ENCODE results near the gene NARS2. TPM values are rescaled to one million over a fixed set of nuclear protein-coding genes. Genes with fewer than 3 reads are reported as not detected.

The NARS2 gene
- total RNA-seq, 3 donors from 2014 or later: 13.3 to 21.8 (median 19.0) TPM

DNA sequence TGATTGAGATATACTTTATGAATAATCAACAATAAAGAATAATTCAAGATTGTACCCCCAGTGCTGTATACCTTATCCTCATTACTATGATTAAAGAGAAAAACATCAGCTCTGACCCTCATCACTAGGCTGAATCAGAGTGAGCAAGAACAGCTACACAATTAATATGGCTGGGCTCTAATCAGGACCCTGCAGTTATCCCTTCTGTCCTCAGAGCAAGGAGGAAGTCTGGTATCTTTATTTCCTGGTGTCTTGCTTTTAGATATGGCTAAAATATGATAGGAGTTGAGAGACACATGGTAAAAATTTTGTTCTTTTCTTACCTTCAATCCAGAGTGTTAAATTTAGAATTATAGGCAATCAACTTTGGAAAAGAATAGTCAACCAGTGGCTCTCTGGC is 128.5 kb downstream of the NARS2 start:
- Histone ChIP-seq H3K9me3 (no peaks in the 10 kb centered on the region), H3K4me1 (no peaks in the 10 kb centered on the region), H3K27ac (no peak overlapping the region), H3K27me3 (no peaks in the 10 kb centered on the region), H3K36me3 (no peaks in the 10 kb centered on the region), H3K4me3 (no peak overlapping the region)
- TF ChIP-seq POLR2A (IDR thresholded peaks at IDR 0.05) (no peak), POLR2AphosphoS5 (IDR thresholded peaks at IDR 0.05) (no peak)
- TF ChIP-seq, protein P1, sequence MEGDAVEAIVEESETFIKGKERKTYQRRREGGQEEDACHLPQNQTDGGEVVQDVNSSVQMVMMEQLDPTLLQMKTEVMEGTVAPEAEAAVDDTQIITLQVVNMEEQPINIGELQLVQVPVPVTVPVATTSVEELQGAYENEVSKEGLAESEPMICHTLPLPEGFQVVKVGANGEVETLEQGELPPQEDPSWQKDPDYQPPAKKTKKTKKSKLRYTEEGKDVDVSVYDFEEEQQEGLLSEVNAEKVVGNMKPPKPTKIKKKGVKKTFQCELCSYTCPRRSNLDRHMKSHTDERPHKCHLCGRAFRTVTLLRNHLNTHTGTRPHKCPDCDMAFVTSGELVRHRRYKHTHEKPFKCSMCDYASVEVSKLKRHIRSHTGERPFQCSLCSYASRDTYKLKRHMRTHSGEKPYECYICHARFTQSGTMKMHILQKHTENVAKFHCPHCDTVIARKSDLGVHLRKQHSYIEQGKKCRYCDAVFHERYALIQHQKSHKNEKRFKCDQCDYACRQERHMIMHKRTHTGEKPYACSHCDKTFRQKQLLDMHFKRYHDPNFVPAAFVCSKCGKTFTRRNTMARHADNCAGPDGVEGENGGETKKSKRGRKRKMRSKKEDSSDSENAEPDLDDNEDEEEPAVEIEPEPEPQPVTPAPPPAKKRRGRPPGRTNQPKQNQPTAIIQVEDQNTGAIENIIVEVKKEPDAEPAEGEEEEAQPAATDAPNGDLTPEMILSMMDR (IDR thresholded peaks at IDR 0.05): no peak
- DNase-seq (ENCODE audit: low spot score in 2 of 2): no peak
- intact Hi-C loops (cut with DNase I; ENCODE audit: low total_unique reads): no loop called here

DNA sequence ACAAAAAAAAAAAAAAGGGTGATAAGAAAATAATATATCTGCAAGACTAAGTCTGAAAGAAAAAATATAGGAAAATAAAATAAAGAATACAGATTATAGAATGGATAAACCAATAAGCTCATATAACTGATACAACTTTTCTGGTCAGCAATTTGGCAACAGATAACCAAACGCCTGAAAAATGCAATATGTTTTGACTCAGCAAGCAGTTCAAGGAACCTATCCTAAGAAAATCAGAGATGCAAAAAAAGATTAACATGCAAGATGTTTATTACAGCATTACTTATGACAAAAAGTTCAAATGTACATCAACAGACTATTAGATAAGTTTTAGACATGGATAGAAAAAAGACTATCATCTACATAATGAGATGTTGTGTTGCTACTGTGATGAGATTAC is 129.9 kb downstream of the NARS2 start:
- no peak overlapping the region for H3K27ac ChIP-seq
- H3K4me3 ChIP-seq: no peak overlapping the region
- H3K4me1 ChIP-seq: no peaks in the 10 kb centered on the region
- H3K36me3 ChIP-seq: no peaks in the 10 kb centered on the region
- intact Hi-C loops (cut with DNase I; ENCODE audit: low total_unique reads): no loop called here
- TF ChIP-seq, protein P1 (IDR thresholded peaks at IDR 0.05): no peak
- no peak for TF ChIP-seq POLR2AphosphoS5 (IDR thresholded peaks at IDR 0.05)
- no peak for TF ChIP-seq POLR2A (IDR thresholded peaks at IDR 0.05)
- no peaks in the 10 kb centered on the region for H3K9me3 ChIP-seq
- DNase-seq (ENCODE audit: low spot score in 2 of 2): no peak
- H3K27me3 ChIP-seq: no peaks in the 10 kb centered on the region

DNA sequence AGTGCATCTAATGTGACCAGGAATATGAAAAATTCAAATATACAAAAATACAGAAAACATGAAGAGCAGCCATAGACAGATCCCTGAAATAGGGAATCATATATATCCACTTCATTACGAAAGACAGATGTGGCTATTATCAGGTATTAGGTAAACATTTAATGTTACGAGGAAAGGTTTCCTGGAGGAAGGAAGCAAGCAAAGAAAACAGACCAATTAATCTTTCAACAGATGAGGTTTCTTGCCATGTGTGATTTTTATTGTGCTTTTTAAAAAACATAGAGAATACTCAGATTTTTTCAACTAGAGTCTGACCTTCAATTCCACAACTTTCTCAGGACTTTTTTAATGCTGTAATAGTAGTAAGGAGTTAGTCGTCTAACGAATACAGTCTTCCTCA is 132.7 kb downstream of the NARS2 start:
- H3K36me3 ChIP-seq: no peaks in the 10 kb centered on the region
- H3K27me3 ChIP-seq: no peaks in the 10 kb centered on the region
- intact Hi-C loops (cut with DNase I; ENCODE audit: low total_unique reads): no loop called here
- DNase-seq (ENCODE audit: low spot score in 2 of 2): no peak
- H3K4me1 ChIP-seq: no peaks in the 10 kb centered on the region
- H3K9me3 ChIP-seq: no peaks in the 10 kb centered on the region
- TF ChIP-seq, protein P1 (IDR thresholded peaks at IDR 0.05): no peak
- no peak for TF ChIP-seq POLR2AphosphoS5 (IDR thresholded peaks at IDR 0.05)
- TF ChIP-seq POLR2A (IDR thresholded peaks at IDR 0.05): no peak
- no peak overlapping the region for H3K4me3 ChIP-seq
- no peak overlapping the region for H3K27ac ChIP-seq

DNA sequence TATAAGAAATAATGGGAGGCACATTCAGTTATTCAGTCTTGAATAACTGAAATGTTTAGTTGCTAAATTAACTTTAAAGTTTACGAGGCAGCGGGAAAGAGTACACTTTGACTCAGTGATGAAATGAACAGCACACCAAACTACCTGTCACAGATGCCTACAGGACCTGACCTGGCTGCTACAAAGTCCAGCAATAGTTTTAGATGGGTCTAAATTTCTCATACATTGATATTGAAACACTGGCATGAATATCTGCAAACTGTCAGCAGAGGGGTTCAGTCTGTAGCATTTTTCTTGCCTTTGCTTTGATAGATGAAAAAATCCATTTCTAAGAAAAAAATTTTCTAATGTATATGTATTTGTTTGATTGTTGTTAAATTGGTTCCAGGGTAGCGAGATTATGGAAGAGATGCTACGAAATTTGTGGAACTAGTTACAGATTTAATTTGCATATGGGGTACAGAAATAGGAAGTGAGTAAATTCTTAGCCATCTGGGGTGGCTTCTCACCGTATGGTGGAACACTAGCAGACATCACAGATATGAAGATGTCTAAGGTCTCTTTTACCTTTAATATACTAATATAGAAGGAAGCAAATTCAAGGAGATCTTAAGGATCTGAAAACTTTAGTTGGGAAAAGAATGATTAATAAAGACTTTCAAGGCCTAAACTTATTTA is 136.2 kb downstream of the NARS2 start:
- Histone ChIP-seq H3K4me1 (no peaks in the 10 kb centered on the region), H3K36me3 (no peaks in the 10 kb centered on the region), H3K4me3 (no peak overlapping the region), H3K27me3 (no peaks in the 10 kb centered on the region), H3K9me3 (no peaks in the 10 kb centered on the region), H3K27ac (no peak overlapping the region)
- DNase-seq (ENCODE audit: low spot score in 2 of 2): no peak
- no peak for TF ChIP-seq POLR2A (IDR thresholded peaks at IDR 0.05)
- TF ChIP-seq, protein P1 (IDR thresholded peaks at IDR 0.05): no peak
- TF ChIP-seq POLR2AphosphoS5 (IDR thresholded peaks at IDR 0.05): no peak
- intact Hi-C loops (cut with DNase I; ENCODE audit: low total_unique reads): no loop called here

DNA sequence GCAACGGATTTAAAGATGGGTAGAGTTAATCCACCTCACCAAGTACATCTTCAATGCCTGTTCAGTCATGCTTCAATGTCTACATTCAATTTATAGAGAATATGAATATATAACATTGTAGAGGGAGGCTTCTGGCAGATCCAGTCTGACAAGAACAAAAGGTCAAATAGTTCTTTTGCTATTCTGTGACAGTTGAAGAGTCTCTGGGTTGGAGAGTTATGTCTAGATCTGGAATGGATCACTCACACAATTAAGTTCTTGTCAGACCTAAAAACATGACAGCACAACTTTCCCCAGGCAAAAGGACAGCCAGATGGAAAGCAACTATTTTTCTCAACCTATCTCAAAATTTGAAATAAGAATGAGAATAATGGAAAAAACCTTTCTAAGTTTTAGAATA is 141.7 kb downstream of the NARS2 start:
- Histone ChIP-seq H3K9me3 (no peaks in the 10 kb centered on the region), H3K36me3 (no peaks in the 10 kb centered on the region), H3K27me3 (no peaks in the 10 kb centered on the region), H3K27ac (no peak overlapping the region), H3K4me1 (no peaks in the 10 kb centered on the region), H3K4me3 (no peak overlapping the region)
- intact Hi-C loops (cut with DNase I; ENCODE audit: low total_unique reads): no loop called here
- TF ChIP-seq, protein P1 (IDR thresholded peaks at IDR 0.05): no peak
- TF ChIP-seq POLR2AphosphoS5 (IDR thresholded peaks at IDR 0.05) (no peak), POLR2A (IDR thresholded peaks at IDR 0.05) (no peak)
- DNase-seq (ENCODE audit: low spot score in 2 of 2): no peak

Data from breast epithelium (tissue), 4 donors.